ENCODE results near the gene TAAR2.

DNA sequence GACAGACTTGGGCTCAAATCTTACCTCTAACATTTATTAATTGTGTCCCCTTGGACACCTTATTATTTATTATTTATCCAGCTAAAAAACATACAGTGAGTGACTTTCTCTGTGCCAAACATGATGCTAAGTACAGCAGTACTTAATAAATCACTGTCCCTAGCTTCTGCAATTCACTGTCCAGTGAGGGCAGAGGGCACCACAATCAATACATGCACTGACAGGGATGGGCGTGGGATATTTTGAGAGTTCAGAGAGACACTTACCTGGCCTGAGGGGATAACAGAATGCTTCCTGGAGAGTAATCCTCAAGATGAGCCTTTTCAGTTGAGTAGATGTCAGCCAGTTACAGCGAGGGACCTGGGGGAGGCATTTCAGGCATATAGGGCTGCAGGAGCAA, 9.3 kb upstream of the TAAR2 start:
- TF ChIP-seq, protein P1, sequence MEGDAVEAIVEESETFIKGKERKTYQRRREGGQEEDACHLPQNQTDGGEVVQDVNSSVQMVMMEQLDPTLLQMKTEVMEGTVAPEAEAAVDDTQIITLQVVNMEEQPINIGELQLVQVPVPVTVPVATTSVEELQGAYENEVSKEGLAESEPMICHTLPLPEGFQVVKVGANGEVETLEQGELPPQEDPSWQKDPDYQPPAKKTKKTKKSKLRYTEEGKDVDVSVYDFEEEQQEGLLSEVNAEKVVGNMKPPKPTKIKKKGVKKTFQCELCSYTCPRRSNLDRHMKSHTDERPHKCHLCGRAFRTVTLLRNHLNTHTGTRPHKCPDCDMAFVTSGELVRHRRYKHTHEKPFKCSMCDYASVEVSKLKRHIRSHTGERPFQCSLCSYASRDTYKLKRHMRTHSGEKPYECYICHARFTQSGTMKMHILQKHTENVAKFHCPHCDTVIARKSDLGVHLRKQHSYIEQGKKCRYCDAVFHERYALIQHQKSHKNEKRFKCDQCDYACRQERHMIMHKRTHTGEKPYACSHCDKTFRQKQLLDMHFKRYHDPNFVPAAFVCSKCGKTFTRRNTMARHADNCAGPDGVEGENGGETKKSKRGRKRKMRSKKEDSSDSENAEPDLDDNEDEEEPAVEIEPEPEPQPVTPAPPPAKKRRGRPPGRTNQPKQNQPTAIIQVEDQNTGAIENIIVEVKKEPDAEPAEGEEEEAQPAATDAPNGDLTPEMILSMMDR (IDR thresholded peaks at IDR 0.05) = no peak
- TF ChIP-seq POLR2AphosphoS5 (IDR thresholded peaks at IDR 0.05) (no peak), POLR2A (IDR thresholded peaks at IDR 0.05) (no peak), EP300 (IDR thresholded peaks at IDR 0.05) (no peak)

Data from gastroesophageal sphincter (tissue), 3 donors.